HG03469 (cell line): ENCODE data around the gene B4GALNT3.
"Not testable (repeated sequence)": the region's sequence is repeated elsewhere in the genome, so short reads cannot be mapped to it uniquely, and the experiment has no call there.

Experiments used
- ATAC-seq: cut with Tn5 transposase; IDR thresholded peaks from one replicate; pipeline ENCODE4 v1.9.1; 2021; ENCODE audit warnings: mild to moderate bottlenecking, moderate library complexity, moderate number of reproducible peaks; ENCODE audit not compliant: unreplicated experiment

B4GALNT3 gene

DNA sequence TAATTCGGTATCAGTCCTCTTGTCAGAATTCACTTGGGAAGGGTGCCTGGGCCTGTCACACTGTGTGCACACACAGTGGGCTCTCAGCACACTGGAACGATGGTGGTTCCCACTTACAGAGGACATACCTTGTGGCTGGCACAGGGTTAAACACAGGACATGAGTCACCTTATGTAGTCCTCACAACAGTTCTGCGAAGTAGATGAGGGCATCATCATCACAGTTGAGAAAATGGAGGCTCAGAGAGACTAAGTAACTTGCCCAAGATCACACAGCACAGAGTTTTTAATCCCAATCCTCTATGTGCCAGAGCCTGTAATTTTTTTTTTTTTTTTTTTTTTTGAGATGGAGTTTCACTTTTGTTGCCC is 112.8 kb downstream of the B4GALNT3 start:
- ATAC-seq = no peak

DNA sequence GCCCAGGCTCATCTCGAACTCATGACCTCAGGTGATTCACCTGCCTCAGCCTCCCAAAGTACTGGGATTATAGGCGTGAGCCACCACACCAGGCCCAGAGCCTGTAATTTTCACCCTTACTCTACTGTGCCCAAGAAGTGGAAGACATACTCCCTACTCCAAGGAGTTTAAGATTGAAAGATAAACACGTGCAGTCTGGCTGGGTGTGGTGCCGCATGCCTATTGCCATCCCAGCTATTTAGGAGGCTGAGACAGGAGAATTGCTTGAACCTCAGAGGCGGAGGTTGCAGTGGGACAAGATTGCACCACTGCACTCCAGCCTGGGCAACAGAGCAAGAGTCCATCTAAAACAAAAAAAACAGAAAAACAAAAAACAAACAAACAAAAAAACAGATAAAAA is 113.5 kb downstream of the B4GALNT3 start:
- no peak for ATAC-seq

GRCh38 chr12:574475-575128 is 114.9 kb downstream of the B4GALNT3 start:
- ATAC-seq = no peak

- ATAC-seq = no peak
These were observed 115.4 kb downstream of the B4GALNT3 start for GRCh38 chr12:575129-575502.

DNA sequence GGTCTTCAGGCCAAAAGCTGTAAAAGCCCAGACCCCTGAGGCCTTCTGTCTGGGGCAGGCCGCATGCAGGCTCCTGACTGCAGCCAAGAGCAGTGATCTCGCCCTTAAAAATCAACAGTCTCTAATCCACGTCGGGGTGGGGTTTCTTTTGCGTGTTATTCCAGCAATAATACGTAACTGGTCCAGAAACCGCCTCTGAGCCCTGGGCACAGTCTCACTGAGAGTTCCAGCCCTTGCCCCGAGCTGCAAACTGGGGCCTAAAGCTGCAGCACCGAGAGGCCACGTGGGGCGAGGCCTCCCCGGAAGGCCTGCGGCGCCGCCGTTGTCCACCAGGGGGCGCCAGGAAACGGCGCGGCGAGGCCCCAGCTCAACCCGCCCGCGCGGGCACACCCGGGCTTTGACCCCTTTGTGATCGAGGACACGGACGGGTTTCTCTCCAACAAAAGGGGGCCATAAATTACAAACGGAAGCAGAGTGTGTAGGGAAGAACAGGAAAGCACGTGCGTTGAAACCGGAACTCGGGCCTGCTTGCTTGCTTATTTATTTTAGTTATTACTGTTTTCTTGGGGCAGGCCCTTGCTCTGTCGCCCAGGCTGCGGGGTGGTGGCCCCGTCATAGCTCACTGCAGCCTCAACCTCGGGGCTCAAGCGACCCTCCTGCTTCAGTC is 116.3 kb downstream of the B4GALNT3 start:
- no peak for ATAC-seq

- no peak for ATAC-seq
These were observed 116.9 kb downstream of the B4GALNT3 start for GRCh38 chr12:576615-577110.

- ATAC-seq = not testable (repeated sequence)
These were observed 118.4 kb downstream of the B4GALNT3 start for GRCh38 chr12:577994-578747.

- no peak for ATAC-seq
These were observed 119.1 kb downstream of the B4GALNT3 start for GRCh38 chr12:578748-579419.

DNA sequence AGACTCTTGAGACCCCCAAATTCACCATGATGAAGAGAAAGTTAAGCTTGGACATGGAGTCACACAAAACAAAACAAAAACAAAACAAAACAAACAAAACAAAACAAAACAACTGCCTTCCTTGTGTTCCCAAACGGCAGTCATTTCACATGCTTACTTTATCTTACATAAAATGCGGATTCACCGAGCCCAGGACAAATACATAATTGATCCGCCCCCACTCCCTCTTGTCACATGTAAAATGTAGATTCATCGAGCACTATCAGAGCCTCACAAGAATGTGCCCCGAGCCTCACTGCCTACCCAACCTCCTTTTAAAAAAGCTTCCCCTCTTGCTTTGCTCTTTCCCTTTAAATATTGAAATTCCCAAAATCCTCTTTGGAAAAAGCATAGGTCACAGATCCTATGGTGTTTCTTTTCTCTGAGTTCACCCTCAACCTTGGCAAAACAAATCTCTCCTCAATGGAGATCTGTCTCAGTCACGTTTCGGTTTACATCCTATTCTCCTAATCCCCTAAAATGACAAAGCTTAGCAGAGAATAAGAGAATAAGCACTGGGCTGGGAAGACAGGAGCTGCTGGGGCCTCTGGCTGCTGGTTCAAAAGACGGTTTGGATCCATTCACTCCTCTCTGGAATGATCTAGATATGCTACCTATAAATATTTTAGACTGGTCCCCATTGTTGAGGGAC is 119.8 kb downstream of the B4GALNT3 start:
- no peak for ATAC-seq

DNA sequence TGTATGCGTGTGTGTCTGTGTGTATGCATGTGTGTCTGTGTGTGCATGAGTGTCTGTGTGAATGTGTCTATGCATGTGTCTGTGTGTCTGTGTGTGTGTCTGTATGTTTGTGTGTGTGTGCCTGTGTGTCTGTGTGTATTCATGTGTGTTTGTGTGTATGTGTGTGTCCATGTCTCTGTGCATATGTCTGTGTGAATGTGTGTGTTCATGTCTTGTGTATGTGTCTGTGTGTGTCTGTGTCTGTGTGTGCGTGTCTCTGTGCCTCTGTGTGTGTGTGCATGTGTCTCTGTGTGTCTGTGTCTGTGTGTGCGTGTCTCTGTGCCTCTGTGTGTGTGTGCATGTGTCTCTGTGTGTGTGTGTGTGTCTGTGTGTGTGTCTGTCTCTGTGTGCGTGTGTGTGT is 121.1 kb downstream of the B4GALNT3 start:
- ATAC-seq = no peak

GRCh38 chr12:581321-581720 is 121.6 kb downstream of the B4GALNT3 start:
- no peak for ATAC-seq

DNA sequence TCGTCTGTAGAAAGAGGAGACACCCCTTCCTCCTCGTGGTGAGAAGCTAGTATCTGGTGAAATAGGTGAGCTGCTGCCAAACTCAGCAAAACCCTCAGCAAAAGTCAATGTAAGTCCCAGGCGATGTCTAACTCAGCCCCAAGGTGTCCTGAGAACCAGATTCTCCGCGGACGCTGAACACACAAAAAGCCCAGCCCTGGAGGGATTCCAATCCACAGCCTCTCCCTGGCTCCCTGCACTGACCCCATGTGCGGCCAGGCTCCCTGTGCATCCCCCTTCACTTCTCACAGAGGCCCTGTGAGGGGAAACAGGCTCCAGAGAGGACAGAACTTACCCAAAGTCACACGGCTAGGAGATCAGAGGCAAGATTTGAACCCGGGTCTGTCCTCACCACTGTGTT is 122.0 kb downstream of the B4GALNT3 start:
- no peak for ATAC-seq

DNA sequence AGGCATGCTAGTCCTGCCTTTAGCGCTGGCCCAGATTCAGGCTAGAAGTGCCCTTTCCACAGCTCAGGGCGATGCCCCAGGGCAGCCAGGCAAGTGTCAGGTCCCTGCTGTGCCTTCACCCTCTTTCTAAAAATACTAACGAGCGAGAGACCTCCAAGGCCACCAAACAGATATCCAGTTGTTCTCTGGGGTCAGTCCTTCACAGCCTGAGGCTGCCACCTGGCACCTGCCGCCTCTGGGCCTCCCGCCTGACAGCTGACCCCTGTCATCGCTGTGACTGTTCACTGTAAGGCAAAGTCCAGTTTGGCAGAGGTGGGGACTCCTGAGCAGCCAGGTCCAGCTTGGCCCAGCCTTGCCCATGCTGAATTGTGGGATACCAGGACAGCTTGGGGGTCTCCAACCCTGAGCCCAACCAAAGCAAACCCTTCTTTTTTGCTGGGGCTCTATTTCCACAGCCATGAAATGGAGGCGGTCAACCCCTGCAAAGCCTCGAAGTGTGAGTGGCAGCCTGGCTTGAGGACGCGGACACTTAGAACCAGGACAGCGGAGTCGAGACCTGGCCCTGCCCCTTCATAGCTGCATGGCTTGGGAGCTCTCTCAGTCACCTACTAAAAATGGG is 123.6 kb downstream of the B4GALNT3 start:
- no peak for ATAC-seq

DNA sequence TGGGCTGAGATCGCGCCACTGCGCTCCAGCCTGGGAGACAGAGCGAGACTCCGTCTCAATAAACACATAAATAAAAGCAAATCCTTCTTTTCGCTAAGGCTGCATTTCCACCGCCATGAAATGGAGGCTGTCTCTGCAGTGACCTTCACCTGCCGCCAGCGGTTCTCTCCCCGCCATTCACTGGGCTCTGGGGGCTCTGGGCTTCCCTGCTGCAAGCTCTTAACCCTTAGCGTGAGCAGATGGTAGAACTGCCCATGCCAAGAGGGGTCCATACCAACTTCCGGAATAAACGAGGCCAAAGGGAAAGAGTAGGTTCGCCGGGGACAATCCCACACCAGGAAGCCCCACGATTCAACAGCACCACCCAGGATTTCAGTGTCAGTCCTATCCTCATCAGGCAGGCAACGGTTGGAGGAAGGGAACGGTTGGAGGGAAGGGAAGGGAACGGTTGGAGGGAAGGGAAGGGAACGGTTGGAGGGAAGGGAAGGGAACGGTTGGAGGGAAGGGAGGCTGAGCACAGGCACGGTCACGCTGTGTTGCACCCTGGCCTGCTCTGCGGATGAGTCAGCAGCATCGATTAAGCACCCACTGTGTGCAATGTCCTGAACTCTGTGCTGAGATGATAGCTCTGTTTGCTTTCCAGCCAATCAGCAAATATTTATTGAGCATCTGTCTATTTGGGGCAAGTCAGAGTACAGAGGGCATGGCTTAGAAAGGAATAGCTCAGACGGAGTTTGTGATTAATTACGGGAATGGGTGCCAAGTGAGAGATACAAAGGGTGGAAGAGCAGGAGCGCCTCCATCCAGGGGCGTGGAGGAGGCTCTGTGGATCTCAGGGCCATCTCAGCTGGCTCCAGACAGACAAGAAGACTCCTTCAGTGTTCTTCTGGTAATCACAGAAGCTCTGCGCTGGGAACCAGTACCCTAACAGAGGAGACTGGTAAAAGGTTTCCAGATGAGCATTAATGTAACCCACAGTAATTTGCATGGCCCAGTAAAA is 125.6 kb downstream of the B4GALNT3 start:
- ATAC-seq = no peak

GRCh38 chr12:586318-587071 is 126.8 kb downstream of the B4GALNT3 start:
- no peak for ATAC-seq

GRCh38 chr12:587132-588023 is 127.6 kb downstream of the B4GALNT3 start:
- ATAC-seq = no peak

DNA sequence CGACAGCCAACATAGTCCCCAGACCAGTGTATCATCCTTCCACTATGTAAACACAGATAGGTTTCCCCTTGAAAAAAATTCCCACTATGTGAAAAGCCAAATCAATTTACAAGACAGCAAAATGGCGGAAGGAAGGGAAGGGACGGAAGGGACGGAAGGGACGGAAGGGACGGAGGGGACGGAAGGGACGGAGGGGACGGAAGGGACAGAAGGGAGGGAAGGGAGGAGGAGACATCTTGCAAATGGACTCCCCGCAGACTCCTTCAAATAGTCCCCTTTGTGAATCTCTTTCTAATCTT is 128.2 kb downstream of the B4GALNT3 start:
- no peak for ATAC-seq

DNA sequence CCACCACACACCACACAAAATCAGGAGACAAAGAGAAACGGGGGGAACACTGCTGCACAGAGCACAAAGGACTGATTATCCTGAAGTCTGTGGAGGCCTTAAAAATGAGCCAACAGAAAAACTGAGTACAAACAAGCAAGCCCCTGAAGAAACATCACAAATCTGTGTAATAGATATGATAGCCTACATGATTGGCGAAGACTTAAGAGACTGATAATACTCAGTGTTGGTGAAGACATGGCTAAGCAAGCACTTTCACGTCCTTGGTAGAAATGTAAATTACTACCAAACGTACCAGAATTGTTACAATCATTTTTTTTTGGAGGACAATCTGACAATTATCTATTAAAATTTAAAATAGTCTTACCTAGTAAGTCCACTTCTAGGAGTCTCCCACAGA is 128.9 kb downstream of the B4GALNT3 start:
- ATAC-seq = no peak
